ENCODE measurements around the gene TMEM63B.
"Not testable (repeated sequence)": the region's sequence is repeated elsewhere in the genome, so short reads cannot be mapped to it uniquely, and the experiment has no call there.

TMEM63B gene

DNA sequence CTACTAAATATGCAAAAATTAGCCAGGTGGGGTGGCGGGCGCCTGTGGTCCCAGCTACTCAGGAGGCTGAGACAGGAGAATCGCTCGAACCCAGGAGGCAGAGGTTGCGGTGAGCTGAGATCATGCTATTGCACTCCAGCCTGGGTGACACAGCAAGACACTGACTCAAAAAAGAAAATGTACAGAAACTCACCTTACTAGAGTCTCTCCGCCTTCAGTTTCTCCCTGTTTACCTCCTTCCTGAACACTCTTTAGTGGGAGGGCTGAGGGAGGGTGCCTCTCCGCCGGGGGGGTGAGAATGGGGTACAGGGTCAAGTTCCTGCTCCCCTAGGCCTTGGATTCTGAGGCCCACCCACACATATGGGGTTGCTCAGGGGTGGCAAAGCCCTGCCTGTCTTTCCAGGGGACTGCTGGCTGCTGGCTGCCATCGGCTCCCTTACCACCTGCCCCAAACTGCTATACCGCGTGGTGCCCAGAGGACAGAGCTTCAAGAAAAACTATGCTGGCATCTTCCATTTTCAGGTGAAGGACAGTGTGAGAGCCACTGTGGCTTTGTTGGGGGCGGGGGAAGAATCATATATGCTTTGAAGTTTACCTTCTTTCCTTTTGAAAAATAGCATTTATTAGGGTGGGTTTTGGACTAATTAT lies 44.7 kb downstream of the TMEM63B start:
- no peak for DNase-seq (ENCODE audit: low spot score)

DNA sequence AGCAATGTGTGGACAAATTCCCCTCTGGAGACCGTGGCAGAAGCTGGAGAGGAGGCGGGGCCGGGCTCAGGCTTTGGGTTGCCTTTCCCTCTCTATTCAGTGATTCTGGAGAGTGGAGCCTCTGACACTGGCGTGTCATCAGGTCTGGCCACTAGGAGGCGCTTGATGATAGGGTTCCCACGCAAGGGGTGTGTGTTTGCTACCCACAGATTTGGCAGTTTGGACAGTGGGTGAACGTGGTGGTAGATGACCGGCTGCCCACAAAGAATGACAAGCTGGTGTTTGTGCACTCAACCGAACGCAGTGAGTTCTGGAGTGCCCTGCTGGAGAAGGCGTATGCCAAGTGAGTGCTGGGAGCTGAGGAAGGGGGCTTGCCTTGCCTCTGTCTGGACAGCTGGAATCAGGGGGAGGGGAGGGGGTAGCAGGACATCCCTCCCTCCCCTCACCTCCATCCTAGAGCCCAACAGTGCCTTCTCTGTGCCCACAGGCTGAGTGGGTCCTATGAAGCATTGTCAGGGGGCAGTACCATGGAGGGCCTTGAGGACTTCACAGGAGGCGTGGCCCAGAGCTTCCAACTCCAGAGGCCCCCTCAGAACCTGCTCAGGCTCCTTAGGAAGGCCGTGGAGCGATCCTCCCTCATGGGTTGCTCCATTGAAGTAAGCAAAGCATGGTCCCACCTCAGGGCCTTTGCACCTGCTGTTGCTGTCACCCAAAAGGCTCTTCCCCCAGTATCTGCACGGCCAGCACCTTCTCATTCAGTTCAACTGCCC lies 45.6 kb downstream of the TMEM63B start:
- peak; percentile 95 for DNase-seq (ENCODE audit: low spot score)

DNA sequence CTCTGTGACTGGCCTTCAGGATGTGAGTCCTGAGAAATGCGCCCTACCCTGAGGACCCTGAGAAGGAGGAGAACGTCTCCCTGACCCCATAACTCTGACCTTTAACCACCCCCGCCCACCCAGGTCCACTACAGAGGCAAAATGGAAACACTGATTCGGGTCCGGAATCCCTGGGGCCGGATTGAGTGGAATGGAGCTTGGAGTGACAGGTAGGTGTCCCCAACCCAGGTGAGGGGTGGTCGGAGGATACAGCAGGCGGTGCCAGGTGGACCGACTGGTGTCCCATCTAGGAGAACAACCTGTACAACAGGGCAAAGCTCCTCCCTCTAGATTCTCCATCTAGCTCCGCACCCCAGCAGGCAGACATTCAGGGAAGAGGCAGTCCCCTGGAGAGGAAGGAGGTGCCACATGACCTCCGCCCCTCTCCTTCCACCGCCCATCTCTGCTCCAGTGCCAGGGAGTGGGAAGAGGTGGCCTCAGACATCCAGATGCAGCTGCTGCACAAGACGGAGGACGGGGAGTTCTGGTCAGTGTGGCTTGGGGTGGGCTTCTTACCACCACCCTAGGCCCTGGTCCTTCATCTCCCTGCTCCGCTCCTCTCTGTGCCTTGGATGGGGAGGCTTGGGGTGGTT lies 48.9 kb downstream of the TMEM63B start:
- no peak for DNase-seq (ENCODE audit: low spot score)

GRCh38 chr6:44176762-44177509 lies 49.6 kb downstream of the TMEM63B start:
- DNase-seq (ENCODE audit: low spot score), result no peak

- DNase-seq (ENCODE audit: low spot score), result peak; percentile 51
These were observed 50.5 kb downstream of the TMEM63B start for GRCh38 chr6:44177691-44178423.

DNA sequence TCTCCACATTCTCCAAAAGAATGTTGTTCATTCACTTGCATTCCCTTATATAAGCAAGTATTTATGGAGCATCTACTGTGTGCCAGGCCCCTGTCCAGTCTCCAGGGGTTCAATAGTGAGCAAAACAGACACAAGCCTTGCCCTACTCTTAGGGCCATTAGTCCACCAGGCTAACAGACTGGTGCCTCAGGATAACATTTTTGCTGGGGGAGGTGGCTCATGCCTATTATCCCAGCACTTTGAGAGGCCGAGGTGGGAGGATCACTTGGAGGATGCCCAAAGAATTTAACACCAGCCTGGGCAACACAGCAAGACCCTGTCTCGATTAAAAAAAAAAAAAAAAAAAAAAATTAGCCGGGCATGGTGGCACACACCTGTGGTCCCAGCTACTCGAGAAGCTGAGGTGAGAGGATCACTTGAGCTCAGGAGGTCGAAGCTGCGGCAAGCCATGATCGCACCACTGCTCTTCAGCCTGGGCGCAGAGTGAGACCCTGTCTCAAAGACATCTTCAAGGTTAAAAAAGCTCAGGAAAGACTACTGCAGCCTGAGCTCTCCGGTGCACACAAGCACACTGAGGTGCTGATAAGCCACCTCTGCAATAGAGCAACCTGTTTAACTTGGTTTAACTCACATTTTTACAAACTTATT lies 51.2 kb downstream of the TMEM63B start:
- DNase-seq (ENCODE audit: low spot score), result no peak

GRCh38 chr6:44179072-44179536 lies 51.8 kb downstream of the TMEM63B start:
- no peak for DNase-seq (ENCODE audit: low spot score)

DNA sequence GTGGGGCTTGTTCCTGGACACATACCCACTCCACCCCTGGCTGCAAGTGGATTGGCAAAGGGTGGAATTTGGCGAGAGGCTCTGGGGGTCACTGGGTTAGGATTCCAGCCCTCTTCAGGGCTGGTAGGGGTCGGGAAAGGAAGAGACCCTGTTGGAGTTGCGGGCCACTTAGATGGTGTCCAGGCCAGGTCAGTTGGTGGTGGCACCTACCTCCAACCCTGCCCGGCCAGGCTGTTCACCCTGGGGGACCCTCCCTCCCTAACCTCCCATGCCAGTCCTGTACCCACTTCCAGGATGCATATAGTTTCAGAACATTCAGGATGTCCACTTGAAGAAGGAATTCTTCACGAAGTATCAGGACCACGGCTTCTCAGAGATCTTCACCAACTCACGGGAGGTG lies 52.3 kb downstream of the TMEM63B start:
- DNase-seq (ENCODE audit: low spot score), result no peak

GRCh38 chr6:44180406-44180805 lies 53.1 kb downstream of the TMEM63B start:
- no peak for DNase-seq (ENCODE audit: low spot score)

- DNase-seq (ENCODE audit: low spot score), result no peak
These were observed 53.5 kb downstream of the TMEM63B start for GRCh38 chr6:44180886-44181285.

DNA sequence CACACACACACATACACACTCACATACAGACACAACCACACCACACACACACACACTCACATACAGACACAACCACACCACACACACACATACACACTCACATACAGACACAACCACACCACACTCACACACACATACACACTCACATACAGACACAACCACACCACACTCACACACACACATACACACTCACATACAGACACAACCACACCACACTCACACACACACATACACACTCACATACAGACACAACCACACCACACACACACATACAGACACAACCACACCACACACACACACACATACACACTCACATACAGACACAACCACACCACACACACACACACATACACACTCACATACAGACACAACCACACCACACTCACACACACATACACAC lies 54.4 kb downstream of the TMEM63B start:
- not testable (repeated sequence) for DNase-seq (ENCODE audit: low spot score)

GRCh38 chr6:44182911-44183390 lies 55.6 kb downstream of the TMEM63B start:
- DNase-seq (ENCODE audit: low spot score), result no peak

GRCh38 chr6:44183783-44184182 lies 56.4 kb downstream of the TMEM63B start:
- no peak for DNase-seq (ENCODE audit: low spot score)

GRCh38 chr6:44185356-44185755 lies 58.0 kb downstream of the TMEM63B start:
- not testable (repeated sequence) for DNase-seq (ENCODE audit: low spot score)

DNA sequence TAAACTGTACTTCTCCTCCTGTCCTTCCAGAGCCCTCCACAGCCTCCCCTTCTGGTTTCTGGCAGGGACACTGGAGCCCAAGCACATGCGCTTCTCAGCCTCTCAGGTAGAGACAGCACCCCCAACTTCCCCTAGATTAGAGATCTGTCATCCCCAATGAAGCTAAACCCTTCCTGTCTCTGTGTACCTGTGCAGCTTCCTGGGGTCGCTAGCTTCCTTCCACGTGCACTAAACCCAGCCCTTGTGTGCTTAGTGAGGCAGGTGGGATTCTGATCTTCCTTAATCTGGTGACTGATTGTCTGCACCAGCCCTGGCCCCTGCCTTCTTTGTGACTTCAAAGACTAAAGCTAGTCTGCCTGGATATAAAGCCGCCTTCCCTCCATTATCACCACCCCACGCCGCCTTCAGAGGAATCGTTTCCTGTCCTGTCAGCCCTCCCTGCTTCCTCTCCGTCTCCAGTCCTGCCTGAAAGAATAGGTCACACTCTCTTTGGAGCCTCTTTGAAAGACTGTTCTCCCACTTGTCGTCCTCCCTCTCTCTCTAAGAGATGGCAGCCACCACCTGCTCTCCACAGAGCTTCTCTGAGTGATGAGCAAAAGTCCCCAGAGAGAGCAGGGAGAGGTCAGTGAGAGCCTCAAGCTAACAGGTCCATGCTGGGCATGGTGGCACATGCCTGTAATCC lies 58.7 kb downstream of the TMEM63B start:
- DNase-seq (ENCODE audit: low spot score), result no peak

GRCh38 chr6:44186635-44187025 lies 59.3 kb downstream of the TMEM63B start:
- DNase-seq (ENCODE audit: low spot score), result no peak

DNA sequence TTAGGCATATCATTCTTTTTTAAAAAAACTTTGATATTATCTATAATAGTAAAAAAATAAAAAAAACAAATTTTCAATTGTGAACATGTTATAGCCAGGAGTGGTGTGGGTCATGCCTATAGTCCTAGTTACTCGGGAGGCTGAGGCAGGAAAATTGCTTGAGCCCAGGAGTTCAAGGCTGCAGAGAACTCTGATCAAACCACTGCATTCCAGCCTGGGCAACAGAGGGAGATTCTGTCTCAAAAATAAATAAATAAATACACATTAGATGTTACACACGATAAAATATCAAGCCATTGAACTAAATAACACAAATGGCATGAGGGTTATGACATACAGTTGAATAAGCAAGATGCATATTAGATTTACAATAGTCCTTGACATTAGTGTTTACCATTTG lies 61.5 kb downstream of the TMEM63B start:
- no peak for DNase-seq (ENCODE audit: low spot score)

DNA sequence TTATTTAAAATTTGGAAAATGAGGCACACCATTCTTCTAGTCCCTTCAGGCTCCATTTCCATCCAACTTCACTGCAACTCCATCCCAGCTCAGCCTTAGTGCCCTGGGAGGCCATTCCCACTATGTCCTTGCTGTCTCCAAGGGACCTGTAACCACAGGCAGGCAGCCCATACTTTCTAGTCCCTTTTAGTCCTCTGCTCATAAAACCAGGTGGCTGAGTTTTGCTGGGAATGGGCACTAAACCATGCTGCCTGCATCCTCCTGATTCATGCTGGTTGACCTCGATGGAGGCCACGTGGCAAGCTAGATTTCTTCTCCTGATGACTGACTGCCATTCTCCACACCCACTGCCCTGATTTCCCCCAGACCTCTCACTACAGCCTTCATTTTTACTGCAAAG lies 61.9 kb downstream of the TMEM63B start:
- DNase-seq (ENCODE audit: low spot score), result no peak

DNA sequence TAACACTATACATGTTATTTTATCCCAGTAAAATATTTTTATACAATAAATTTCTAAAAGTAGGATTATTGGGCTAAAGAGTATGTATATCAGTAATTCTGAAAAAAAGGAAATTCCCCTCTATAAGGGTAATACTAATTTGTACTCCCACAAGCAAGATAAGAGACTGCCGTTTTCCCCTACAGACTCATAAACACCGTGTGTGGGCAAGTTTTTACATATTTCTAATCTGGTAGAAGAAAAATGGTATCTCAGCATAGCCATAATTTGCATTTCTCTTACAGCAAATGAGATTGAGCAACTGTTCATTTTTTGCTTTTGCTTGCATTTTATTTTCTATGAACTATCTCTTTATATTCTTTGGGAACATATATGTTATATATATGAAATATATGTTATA lies 63.4 kb downstream of the TMEM63B start:
- no peak for DNase-seq (ENCODE audit: low spot score)

- no peak for DNase-seq (ENCODE audit: low spot score)
These were observed 65.2 kb downstream of the TMEM63B start for GRCh38 chr6:44192428-44193041.
